Sigmoid colon (tissue), 7 donors: Measurements from ENCODE around the gene PTX4. TPM values are rescaled to one million over a fixed set of nuclear protein-coding genes. Genes with fewer than 3 reads are reported as not detected.

Experiments
- DNase-seq: peaks from one replicate; pipeline ENCODE4 v3.0.0-alpha.2; 2019
- H3K27ac ChIP-seq, 4 donors: fragments of 200-600 bp; sonication (generic); one replicate each; pipeline ENCODE4 v1.5.1; 2016 to 2019; ENCODE audit warnings: mild to moderate bottlenecking in 1 of 4
- H3K27me3 ChIP-seq, 3 donors: fragments of 200-600 bp; sonication (generic); one replicate each; pipeline ENCODE4 v1.5.1; 2019; ENCODE audit warnings: mild to moderate bottlenecking in 1 of 3
- H3K36me3 ChIP-seq, 4 donors: fragments of 200-600 bp; sonication (generic); one replicate each; pipeline ENCODE4 v1.5.1; 2016 to 2019
- H3K4me1 ChIP-seq, 4 donors: fragments of 200-600 bp; sonication (generic); one replicate each; pipeline ENCODE4 v1.5.1; 2017 to 2019
- H3K4me3 ChIP-seq, 4 donors: fragments of 200-600 bp; sonication (generic); one replicate each; pipeline ENCODE4 v1.5.1; 2017 to 2019; ENCODE audit warnings: mild to moderate bottlenecking in 2 of 4, moderate library complexity in 1 of 4
- H3K9me3 ChIP-seq, 4 donors: fragments of 200-600 bp in 3 of 4; sonication (generic) in 3 of 4; one replicate each; pipeline versions ENCODE4 v1.5.1 to v1.6.1; 2013 to 2019
- EP300 ChIP-seq, 4 donors: sonication (generic); formaldehyde crosslinking; IDR thresholded peaks; one replicate each; pipeline ENCODE4 v1.6.1; 2017; ENCODE audit warnings: antibody characterized with exemption in 4 of 4
- POLR2A ChIP-seq, 2 donors: fragments of 450-650 bp; IDR thresholded peaks; one replicate each; pipeline ENCODE4 v1.6.1; 2016; ENCODE audit warnings: antibody characterized with exemption in 2 of 2, mild to moderate bottlenecking in 2 of 2, moderate library complexity in 2 of 2
- POLR2AphosphoS5 ChIP-seq, 4 donors: sonication (generic); formaldehyde crosslinking; IDR thresholded peaks; one replicate each; pipeline ENCODE4 v1.6.1; 2017; ENCODE audit warnings: antibody characterized with exemption in 4 of 4
- WGBS, 2 donors: extraction: QIAGEN DNeasy Blood & Tissue Kit; methylation state at CpG; one replicate each; pipeline ENCODE4 v1.1.7; 2013; 5-methylcytosine and 5-hydroxymethylcytosine counted together
- intact Hi-C: fragments of 100-400 bp; cut with DNase I; formaldehyde crosslinking; loops from one replicate; pipeline ENCODE4 v1.15.1; 2023
- polyA plus RNA-seq, 3 donors: library from polyadenylated mRNA; stranded (reverse); fragments of 200-250 nt; gene quantifications; one replicate each; pipeline ENCODE4 v1.2.3, GENCODE V29; 2013
- total RNA-seq, 4 donors: library from RNA; depleted of rRNA; stranded (reverse); fragments of >200 nt; gene quantifications; one replicate each; pipeline ENCODE4 v1.1.0, GENCODE V29; 2016
- TF ChIP-seq, protein P1 (sequence below), 4 experiments: fragments of 450-650 bp in 3 of 4; fragments of 200-600 bp in 1 of 4; IDR thresholded peaks; one replicate each; pipeline ENCODE4 v1.5.1; 2016 to 2019; ENCODE audit warnings: antibody characterized with exemption in 4 of 4, mild to moderate bottlenecking in 3 of 4, moderate library complexity in 2 of 4
- donor health status: healthy with polysubstance abuse.
- donor health status: Bipolar disorder and iron deficiency.
- donor health status: healthy.

PTX4 gene
- total and polyA plus RNA-seq, 7 donors = not detected

DNA sequence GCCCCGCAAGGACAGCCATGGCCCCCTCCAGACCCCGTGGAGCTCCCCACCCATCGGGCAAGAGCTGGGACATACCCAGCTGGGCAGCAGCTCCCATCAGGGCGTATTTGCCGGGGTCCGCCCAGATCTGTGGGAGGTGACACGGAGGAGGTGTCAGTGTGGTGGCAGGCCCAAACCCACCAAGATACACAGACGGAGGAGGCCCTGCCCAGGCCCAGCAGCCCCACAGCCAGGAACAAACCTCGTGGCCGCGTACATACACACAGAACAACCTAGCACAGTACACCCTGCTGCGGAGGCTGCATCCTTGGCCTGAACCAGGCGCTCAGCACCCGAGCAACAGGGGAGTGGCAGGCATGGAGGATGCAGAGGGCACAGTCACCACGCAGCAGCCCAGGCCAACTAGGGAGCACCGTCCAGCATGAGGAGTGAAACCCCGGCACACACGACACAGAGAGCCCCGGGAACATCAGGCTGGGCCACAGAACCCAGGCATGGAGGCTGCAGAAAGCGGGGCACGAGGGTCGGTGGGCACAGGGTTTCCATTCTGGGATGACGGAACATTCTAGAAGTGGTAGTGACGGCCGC, 39.4 kb downstream of the PTX4 start:
- DNase-seq = no peak
- no peaks in the 10 kb centered on the region for H3K9me3 ChIP-seq

DNA sequence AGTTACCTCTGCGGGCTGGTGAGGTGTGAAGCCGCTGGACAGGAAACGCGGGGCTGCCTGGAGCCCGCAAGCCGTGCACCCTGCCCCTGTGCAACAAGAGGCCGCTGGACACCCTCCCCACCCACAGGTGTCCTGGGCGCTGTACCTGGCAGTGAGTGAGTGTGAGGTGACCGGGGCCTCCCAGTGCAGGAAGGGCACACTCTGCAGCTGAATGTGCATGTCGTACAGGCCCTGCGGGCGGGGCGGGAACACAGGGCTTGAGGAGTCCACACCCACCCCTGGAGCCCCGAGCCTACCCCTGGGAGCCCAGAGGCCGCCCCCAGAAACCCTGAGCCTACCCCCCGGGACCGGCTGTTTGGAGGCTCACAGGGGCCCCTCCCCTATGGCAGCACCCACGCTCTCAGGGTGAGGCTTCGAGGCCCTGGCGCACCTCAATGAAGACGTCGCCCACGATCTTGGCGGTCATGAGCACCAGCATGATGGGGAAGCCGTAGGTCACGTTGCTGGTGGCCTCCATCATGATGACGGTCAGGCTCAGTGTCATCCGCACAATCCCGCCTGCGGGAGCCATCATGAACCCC, 40.1 kb downstream of the PTX4 start:
- no peak overlapping the region for H3K27ac ChIP-seq
- TF ChIP-seq POLR2A (IDR thresholded peaks at IDR 0.05) (no peak), EP300 (IDR thresholded peaks at IDR 0.05) (no peak), POLR2AphosphoS5 (IDR thresholded peaks at IDR 0.05) (no peak)
- TF ChIP-seq, protein P1, sequence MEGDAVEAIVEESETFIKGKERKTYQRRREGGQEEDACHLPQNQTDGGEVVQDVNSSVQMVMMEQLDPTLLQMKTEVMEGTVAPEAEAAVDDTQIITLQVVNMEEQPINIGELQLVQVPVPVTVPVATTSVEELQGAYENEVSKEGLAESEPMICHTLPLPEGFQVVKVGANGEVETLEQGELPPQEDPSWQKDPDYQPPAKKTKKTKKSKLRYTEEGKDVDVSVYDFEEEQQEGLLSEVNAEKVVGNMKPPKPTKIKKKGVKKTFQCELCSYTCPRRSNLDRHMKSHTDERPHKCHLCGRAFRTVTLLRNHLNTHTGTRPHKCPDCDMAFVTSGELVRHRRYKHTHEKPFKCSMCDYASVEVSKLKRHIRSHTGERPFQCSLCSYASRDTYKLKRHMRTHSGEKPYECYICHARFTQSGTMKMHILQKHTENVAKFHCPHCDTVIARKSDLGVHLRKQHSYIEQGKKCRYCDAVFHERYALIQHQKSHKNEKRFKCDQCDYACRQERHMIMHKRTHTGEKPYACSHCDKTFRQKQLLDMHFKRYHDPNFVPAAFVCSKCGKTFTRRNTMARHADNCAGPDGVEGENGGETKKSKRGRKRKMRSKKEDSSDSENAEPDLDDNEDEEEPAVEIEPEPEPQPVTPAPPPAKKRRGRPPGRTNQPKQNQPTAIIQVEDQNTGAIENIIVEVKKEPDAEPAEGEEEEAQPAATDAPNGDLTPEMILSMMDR (IDR thresholded peaks at IDR 0.05) = no peak
- no peak for DNase-seq
- no peaks in the 10 kb centered on the region for H3K4me1 ChIP-seq
- no peaks in the 10 kb centered on the region for H3K27me3 ChIP-seq
- 92 to 95% methylated on average over 30 of the region's 30 CpGs for WGBS, 2 donors
- intact Hi-C loops = no loop called here
- no peak overlapping the region for H3K4me3 ChIP-seq
- H3K36me3 ChIP-seq = peaks cover 8 to 89% (median 52%) of the 10 kb centered on the region in 4 donors
- no peaks in the 10 kb centered on the region for H3K9me3 ChIP-seq

More for the DNA sequence above, 39.4 kb downstream of the PTX4 start:
- Histone ChIP-seq H3K27me3 (no peaks in the 10 kb centered on the region), H3K4me1 (no peaks in the 10 kb centered on the region), H3K4me3 (no peak overlapping the region), H3K36me3 (peaks cover 9 to 95% (median 59%) of the 10 kb centered on the region in 4 donors), H3K27ac (no peak overlapping the region)
- WGBS, 2 donors = 97% methylated on average over 25 of the region's 25 CpGs
- TF ChIP-seq, protein P1 (IDR thresholded peaks at IDR 0.05) = no peak
- TF ChIP-seq POLR2AphosphoS5 (IDR thresholded peaks at IDR 0.05) (no peak), EP300 (IDR thresholded peaks at IDR 0.05) (no peak), POLR2A (IDR thresholded peaks at IDR 0.05) (no peak)
- intact Hi-C loops = no loop called here

DNA sequence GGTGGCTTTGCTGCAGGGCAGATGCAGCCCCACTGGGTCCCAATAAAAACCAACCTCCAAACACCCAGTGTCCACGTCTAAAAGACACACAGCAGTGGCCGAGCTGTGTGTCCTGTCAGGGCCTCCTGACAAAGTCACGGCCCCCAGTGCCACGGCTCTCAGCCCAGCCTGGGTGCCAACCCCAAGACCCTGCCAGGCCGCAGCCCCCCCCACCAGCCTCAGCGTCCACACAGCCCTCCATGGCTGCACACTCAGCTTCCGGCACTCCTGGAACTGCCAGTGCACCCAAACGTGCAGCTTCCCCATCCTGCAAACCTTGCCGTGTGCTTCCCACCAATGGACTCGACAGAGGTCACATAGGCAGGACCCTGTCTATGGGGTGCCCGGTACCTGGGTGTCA, 40.8 kb downstream of the PTX4 start:
- Histone ChIP-seq H3K9me3 (no peaks in the 10 kb centered on the region), H3K4me3 (no peak overlapping the region), H3K4me1 (no peaks in the 10 kb centered on the region), H3K36me3 (peaks cover 4 to 82% (median 46%) of the 10 kb centered on the region in 4 donors), H3K27me3 (no peaks in the 10 kb centered on the region), H3K27ac (no peak overlapping the region)
- no peak for DNase-seq
- TF ChIP-seq, protein P1 (IDR thresholded peaks at IDR 0.05) = no peak
- no peak for TF ChIP-seq POLR2AphosphoS5 (IDR thresholded peaks at IDR 0.05)
- TF ChIP-seq POLR2A (IDR thresholded peaks at IDR 0.05) = no peak
- TF ChIP-seq EP300 (IDR thresholded peaks at IDR 0.05) = no peak
- intact Hi-C loops = no loop called here
- WGBS, 2 donors = 95% methylated on average over 11 of the region's 11 CpGs

GRCh38 chr16:1446296-1447080, 42.3 kb downstream of the PTX4 start:
- Histone ChIP-seq H3K27me3 (no peaks in the 10 kb centered on the region), H3K9me3 (no peaks in the 10 kb centered on the region), H3K27ac (no peak overlapping the region), H3K36me3 (peaks cover 3 to 67% (median 36%) of the 10 kb centered on the region in 4 donors), H3K4me3 (no peak overlapping the region), H3K4me1 (no peaks in the 10 kb centered on the region)
- WGBS, 2 donors = 93 to 94% methylated on average over 41 of the region's 41 CpGs
- no peak for DNase-seq
- TF ChIP-seq POLR2AphosphoS5 (IDR thresholded peaks at IDR 0.05) = no peak
- TF ChIP-seq POLR2A (IDR thresholded peaks at IDR 0.05) = no peak
- TF ChIP-seq, protein P1 (IDR thresholded peaks at IDR 0.05) = no peak
- no peak for TF ChIP-seq EP300 (IDR thresholded peaks at IDR 0.05)
- intact Hi-C loops = no loop called here
